A549 treated with AZD2906 at 1 μM for 4 hours (cell line): Measurements from ENCODE around the gene ADRB2. TPM values are rescaled to one million over a fixed set of nuclear protein-coding genes. Genes with fewer than 3 reads are reported as not detected.

ENCODE experiments used
- total RNA-seq: library from RNA; stranded (reverse); fragments of 200-300 nt; extraction: Qiagen RNA extraction; gene quantifications from 5 replicates; pipeline ENCODE4 v1.2.3, GENCODE V29; 2022

ADRB2 gene
- total RNA-seq: 1.3 to 1.6 TPM (median 1.3 TPM) in 5 replicates

GRCh38 chr5:148826053-148826738 lies at the start of gene ADRB2:
Gene ADRB2, plus strand, starts transcription at chr5:148826611. Its CDS starts 221 bp downstream, at chr5:148826832.

Other genes starting within 250 kb of the ADRB2 start
- gene HTR4, start 172.1 kb upstream of the ADRB2 start, total RNA-seq: not detected in 5 replicates
- gene SH3TC2, start 236.5 kb downstream of the ADRB2 start, total RNA-seq: 0.39 to 0.92 TPM (median 0.56 TPM) in 5 replicates